ENCODE results near the gene OTUD3.
"Not testable (repeated sequence)": the region's sequence is repeated elsewhere in the genome, so short reads cannot be mapped to it uniquely, and the experiment has no call there.

OTUD3 gene

DNA sequence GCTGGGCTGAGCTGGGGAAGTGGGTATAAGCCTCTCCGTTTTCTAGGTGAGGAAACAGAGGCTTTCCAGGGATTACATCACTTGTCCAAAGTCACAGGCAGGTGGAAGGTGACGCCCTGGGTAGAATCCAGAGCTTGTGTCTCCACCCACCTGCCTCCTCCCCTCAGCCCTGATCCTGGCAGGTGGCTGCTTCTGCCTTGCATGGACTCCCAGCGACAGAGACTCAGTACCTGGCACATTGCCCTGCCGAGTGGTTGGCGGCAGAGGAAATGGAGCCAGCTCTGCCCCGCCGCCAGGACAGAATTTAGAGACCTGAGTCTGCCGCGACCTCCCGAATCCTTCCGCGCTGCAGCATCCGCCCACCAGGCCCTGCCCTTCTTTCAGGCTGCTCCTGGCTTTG is 39.1 kb downstream of the OTUD3 start:
- DNase-seq = no peak

DNA sequence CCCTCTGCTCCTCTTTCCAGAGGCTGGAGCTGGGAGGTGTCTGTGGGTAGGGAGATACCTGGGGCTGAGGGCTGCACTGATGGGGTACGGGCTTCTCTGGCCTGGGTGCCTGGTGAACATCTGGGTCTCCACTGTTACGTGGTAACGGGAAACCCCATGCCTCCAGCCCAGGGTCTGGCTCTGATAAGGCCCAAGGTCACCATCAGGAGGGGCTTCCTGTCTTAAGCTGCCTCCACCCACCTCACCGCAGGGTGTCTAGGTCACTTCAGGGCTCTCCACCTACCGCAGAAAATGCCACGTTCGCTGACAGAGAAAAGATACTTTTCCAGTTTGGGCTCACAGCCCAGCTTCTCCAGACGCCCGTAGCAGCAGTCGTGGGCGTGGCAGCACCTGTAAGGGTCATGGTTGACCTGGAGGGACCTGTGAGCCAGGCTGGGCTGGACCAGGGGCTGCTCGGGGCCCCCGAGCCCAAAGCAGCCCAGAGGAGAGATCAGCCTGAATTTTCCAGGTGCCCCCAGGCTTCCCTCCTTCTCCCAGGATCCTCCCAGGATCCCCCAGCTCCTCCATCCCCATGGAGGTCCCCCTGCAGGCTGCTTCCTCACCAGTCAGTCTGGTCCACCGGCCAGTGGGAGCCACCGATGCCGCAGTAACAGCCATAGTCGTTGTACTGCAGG is 40.0 kb downstream of the OTUD3 start:
- no peak for DNase-seq

DNA sequence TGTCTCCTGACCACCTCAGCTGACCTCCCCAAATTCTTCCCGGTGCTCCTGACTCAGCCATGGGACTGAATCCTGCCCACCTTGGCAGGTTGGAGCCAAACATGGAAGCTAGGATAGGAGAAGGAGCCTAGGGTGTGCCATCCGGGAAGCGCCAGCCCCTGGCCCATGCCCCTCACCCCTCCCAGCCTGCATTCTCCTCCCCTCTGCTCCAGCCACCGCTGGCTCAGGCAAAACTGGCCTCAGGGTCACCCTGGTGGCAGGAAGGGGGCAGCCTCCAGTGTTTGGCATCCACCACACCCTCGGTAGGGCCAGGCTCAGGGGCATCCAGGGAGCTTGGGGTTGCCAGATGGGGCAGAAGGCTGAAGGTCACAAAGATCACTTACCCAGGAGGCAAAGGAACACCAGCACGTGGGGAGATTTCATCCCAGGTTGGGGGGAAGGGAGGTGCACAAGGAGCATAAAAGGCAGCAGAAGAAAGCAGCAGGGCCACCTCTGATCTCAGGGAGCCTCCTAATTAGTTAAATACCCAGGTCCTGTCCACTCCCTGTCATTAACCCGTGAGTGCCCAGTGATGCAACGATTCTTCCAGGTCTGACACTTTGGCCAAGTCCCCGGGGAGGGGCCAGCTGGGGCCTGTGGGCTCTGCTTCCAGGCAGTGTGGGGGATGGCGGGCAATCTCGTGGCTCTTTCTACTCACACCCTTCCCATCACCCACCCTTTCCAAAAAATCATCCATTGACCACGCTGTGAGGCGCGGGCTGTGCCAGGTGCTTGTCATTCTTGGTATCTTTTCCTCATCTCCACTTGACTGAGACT is 41.1 kb downstream of the OTUD3 start, which contains the start of gene PLA2G2E:
TSS of gene PLA2G2E (minus strand) at position 481 of the 816 bp plus-strand sequence. CDS start at position 423, 58 bp downstream.
- no peak for DNase-seq

DNA sequence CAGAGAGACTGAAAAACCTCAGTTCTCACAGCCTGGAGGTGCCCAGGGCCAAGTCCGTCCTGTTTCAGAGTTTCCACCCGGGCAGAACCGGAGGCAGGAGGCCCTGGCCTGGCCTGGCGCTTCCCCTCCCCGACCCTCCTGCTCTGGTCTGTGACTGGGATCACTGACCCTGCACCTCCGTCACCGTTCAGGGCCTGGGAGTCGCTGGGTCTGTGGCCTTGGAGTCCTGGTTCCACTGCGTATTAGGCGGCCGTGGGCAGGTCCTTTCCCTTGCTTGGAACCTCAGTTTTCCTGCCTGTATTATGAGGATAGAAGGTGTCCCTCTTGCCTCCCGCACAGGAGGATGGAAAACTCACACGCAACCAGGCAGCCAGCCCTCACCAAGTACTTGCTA is 41.8 kb downstream of the OTUD3 start:
- DNase-seq = no peak

DNA sequence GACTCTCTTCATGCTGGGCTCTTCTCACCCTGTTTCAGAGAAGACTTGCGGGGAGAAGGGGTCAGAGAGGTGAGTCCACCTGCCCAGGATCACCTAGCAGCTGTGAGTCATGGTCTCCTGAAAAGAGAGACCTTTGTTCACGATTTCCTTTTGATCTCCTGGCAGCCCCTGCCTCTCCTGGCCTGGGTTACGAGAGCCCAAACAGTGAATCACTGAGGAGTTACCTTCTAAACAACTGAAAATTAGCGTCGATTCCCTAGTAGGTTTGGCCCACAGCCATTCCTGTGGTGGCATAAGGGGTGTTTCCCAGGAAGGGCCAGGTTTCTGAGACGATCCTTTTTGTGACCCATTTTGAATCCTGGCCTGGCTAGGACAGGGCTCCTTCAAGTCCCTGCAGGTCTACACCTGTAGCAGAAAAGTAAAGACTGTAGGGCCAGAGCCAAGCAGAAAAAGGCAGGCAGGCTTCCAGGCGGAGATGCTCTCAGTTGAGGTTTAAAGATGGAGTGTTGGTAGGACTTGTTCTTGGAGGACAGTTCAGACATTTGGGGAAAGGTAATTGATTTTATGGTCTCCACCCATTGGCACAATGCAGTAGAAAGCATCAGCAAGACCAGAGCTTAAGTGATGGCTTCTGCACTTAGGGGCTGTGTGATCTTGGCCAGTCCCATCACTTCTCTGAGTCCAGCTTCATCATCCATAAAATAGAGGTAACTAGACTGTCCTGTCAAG is 43.3 kb downstream of the OTUD3 start:
- DNase-seq = no peak

DNA sequence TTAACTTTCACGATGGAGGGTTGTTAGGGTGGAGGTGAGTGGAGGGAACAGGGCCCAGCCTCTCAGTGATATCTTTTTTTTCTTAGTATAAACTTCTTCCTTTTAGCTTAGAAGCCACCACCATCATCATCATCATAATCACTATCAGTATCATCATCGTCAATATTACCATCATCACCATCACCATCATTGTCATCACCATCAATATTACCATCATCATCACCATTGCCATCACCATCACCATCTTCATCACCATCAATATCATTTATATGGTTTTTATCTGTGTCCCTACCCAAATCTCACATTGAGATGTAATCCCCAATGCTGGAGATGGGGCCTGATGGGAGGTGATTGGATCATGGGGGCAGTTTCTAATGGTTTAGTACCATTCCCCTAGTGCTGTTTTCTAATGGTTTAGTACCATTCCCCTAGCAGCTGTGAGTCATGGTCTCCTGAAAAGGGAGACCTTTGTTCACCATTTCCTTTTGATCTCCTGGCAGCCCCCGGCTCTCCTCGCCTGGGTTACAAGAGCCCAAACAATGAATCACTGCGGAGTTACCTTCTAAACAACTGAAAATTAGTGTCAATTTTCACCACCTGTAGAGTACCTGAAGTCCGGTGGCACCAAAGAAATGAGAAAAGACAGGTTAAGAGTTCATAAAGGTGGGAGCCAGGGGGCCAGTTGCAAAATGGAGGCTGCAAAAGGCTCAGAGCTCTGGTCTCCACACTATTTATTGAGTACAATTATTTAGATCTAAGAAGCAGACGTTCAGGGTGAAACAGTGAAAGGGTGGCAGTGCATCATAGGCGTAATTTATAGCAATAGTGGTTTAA is 44.3 kb downstream of the OTUD3 start:
- DNase-seq = no peak

GRCh38 chr1:19927130-19927421 is 44.9 kb downstream of the OTUD3 start:
- not testable (repeated sequence) for DNase-seq

- DNase-seq = no peak
Measured at GRCh38 chr1:19932866-19933265, 50.7 kb downstream of the OTUD3 start.

GRCh38 chr1:19934336-19934735 is 52.1 kb downstream of the OTUD3 start:
- no peak for DNase-seq

DNA sequence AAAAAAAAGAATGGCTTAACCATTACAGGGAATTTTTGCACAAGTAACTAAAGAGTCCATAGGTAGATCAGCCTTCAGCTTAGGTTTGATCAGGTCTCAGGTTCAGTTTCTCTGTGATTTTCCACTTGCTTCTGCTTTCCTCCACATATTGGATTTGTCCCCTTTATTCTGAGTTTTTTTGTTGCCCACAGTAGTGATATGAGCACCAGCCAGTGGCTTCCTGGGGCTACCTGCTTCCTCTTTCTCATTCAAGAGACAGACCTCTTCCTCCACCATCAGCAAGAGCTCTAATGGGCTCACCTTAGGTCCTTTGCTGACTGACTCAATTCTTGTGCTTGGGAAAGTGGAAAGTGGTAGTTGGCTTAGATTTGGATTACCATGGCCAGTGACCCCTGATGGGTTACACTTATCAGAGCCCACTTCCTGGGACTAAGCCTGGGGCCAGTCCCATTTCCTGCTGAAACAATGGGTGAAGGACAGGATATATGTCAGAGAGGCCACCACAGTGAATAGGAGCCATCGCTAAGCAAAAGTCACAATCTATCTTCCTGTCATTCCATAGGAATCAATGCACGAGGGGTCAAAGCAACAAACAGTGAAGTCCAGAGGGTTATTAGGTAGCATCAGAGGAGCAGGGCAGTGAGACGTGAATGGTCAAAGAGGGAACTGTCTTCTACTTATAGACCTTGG is 54.0 kb downstream of the OTUD3 start:
- DNase-seq = no peak

DNA sequence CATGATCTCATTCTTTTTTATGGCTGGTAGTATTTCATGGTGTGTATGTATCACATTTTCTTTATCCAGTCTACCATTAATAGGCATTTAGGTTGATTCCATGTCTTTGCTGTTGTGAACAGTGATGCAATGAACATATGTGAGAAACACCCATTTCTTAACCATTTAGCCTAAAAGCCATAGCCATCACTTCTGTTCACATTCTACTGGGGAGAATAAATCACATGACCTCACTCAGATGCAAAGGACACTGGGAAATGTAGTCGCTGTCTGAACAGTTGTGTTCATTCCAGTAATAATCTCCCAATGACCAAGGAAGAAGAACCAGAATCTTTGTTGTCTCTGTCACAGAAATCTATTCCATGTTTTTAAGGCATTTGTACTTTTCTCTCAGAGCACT is 56.3 kb downstream of the OTUD3 start:
- DNase-seq = no peak

GRCh38 chr1:19940486-19941205 is 58.5 kb downstream of the OTUD3 start:
- DNase-seq = no peak

DNA sequence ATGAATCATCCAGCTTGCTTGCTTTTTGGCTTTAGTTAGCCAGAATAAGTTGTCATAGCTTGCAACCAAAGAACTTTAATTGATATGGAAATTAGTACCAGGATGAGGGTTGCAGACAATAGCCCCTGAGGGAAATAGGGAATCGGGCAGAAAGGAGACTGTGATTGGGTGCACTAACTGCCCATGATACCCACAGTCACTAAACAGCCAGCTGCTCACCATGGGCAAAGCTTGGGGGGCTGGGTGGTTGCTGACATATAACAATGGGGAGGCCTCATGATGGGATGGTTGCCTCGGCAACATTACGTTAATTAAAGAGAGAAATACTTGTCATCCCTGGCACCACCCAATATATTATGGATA is 59.0 kb downstream of the OTUD3 start:
- no peak for DNase-seq

DNA sequence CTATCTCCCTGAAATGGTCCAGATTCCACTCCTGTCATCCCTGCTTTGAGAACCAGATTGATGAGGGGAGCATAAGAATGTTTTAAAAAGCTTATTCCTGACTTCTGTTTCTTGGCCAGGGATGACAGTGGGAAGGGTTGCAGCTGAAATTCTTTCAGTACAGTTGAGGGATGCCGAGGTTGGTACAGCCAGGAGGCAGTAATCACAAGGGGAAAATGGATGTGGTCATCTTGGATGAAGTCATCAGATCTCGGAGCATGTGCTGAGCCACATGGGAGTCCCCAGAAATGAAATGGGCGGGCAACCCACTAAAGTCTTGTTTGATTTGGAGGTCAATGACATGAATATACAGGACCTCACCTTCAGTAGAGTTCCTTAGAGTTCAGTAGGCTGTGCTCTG is 59.9 kb downstream of the OTUD3 start:
- DNase-seq = no peak

DNA sequence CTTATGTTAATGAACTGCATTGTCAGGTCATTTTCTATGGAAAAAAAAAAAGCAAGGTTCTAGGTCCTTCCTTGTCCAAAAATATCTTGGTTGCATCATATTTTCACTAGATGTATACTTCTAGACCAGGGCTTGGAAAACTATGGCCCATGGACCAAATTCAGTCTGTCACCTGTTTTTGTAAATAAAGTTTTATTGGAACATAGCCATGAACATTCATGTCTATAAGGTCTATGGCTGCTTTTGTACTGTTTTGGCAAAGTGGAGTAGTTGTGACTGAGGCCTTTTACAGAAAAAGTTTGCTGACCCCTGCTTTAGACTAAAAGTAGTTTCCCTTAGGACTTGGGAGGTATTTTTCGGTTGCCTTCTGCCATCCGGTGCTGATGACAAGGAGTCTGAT is 60.5 kb downstream of the OTUD3 start:
- no peak for DNase-seq

DNA sequence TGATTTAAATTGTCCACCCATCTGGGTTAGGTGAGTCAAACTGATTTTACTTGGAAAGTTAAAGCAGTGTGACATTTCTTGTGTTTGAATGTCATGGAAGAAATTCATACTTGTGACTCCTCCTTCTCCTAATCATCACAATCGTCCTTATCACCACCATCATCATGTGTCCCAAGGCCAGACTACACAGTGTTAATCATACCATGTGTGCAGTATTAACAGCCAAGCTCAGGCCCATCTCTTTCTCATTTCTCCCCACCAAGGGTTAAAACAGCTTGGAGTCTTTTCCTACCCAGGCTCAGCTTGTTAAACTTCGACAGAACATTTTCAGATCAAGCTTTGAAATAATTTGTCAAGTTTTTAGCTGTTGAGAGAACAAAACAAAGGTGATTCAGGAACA is 63.7 kb downstream of the OTUD3 start:
- DNase-seq = no peak

GRCh38 chr1:19946331-19946751 is 64.1 kb downstream of the OTUD3 start:
- no peak for DNase-seq

GRCh38 chr1:19946971-19947370 is 64.8 kb downstream of the OTUD3 start:
- DNase-seq = no peak

GRCh38 chr1:19949016-19949415 is 66.8 kb downstream of the OTUD3 start:
- DNase-seq = no peak

GRCh38 chr1:19954059-19954458 is 71.9 kb downstream of the OTUD3 start:
- DNase-seq = no peak

- no peak for DNase-seq
Measured at GRCh38 chr1:19955534-19956170, 73.5 kb downstream of the OTUD3 start.
